GM18505 (cell line): Measurements from ENCODE around the gene KCNH2.
A peak's percentile ranks its signal among the peaks of the same experiment; 100 is the strongest.

Source experiments
- ATAC-seq: cut with Tn5 transposase; IDR thresholded peaks from one replicate; pipeline ENCODE4 v1.9.1; 2021; ENCODE audit not compliant: unreplicated experiment
- POLR2A ChIP-seq: IDR thresholded peaks from 4 replicates; pipeline ENCODE4 v1.6.1; 2011; ENCODE audit warnings: borderline replicate concordance; ENCODE audit not compliant: insufficient read depth, insufficient read length; ENCODE audit errors: extremely low read depth

The KCNH2 gene

DNA sequence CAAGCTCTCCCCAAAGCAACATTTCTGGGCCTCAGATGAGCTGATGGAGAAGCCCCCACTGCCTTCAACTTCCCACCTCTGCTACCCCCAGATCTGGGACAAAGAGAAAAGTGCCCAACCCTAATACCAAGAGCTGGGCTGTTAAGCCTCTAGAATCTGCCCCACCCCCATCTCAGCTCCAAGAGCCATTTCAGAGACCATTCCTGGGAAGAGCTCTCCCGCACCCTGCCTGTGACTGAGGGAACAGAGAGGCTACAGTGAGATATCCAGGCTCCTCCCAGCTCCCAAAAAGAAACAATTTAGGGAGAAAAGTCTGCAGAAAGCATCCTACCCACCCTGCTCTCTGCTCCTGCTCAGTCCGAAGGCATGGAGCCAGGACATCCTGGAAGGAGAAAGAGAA, 2.5 kb upstream of the KCNH2 start:
- no peak for ATAC-seq
- TF ChIP-seq POLR2A = no peak

GRCh38 chr7:150979713-150980390, 1.7 kb upstream of the KCNH2 start:
- no peak for TF ChIP-seq POLR2A
- ATAC-seq = no peak

DNA sequence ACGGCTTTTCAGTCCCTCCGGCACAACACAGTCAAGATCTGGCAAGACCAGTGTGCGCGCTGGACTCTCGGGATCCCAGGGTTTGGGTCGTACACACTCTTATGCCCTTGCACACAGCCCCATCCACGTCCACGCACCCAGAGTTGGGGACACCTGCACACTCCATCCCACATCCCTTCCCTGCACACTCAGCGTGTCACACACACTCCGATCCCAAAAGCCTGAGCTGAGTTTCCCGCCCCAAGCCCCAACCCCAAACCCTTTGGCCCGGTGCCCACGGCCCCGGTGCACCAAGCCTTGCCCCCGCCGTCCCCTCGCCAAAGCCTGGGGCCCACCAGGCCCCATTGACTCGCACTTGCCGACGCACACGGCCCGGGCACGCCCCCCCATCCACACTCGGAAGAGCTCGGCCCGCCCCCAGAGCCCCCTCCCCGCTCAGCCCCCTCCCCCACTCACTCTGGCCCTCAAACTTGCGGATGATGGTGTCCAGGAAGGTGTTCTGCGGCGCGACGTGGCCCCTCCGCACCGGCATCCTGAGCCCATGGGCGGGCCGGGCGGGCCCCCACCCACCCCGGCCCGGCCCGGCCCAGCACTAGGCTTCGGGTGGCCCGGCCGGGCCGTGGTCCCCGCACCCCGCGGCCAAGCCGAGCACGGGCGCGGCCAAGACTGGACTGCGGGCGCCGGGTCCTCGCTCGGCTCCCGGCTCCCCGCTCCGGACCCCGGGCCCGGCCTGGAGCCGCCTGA, 567 bp downstream of the KCNH2 start:
- ATAC-seq = no peak

GRCh38 chr7:150976529-150977381, 1.4 kb downstream of the KCNH2 start:
- no peak for TF ChIP-seq POLR2A
- no peak for ATAC-seq

More for the DNA sequence above, 567 bp downstream of the KCNH2 start:
- no peak for TF ChIP-seq POLR2A

DNA sequence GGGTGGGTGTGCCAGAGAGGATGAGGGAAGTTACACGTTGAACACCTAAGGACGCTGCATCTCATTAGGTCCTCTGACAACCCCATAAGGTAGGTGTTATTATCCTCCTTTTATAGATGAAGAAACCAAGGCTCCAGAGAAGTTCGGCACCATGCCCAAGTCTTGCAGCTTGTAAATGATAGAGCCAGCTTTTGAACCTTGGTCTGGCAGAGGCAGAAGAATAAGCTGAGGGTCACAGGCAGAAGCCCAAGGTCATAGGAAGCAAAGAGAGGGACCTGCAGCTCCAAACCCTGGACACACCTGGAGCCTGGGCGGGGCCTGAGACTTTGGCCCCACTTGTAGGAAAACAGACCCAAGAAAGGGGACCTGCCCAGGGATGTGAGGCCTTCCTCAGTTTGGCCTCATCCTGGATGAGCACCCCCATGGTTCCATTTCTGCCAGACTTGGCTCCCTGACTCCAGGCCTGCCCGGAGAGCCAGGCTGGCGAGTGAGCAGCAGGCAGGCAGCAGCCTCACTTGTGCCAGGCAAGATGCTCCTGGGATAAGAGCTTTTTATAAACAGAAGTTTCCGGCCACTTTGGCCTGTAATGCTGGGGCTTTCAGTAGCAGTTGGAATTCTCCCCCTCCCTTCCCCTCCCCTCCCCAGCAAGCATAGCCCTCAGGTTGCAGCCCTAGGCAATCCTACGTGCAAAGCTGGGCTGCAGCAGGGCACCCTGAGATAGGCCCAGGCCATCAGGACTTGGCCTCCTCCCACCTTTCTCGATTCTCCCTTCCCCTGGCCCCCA, 2.4 kb downstream of the KCNH2 start:
- no peak for TF ChIP-seq POLR2A
- ATAC-seq = no peak

DNA sequence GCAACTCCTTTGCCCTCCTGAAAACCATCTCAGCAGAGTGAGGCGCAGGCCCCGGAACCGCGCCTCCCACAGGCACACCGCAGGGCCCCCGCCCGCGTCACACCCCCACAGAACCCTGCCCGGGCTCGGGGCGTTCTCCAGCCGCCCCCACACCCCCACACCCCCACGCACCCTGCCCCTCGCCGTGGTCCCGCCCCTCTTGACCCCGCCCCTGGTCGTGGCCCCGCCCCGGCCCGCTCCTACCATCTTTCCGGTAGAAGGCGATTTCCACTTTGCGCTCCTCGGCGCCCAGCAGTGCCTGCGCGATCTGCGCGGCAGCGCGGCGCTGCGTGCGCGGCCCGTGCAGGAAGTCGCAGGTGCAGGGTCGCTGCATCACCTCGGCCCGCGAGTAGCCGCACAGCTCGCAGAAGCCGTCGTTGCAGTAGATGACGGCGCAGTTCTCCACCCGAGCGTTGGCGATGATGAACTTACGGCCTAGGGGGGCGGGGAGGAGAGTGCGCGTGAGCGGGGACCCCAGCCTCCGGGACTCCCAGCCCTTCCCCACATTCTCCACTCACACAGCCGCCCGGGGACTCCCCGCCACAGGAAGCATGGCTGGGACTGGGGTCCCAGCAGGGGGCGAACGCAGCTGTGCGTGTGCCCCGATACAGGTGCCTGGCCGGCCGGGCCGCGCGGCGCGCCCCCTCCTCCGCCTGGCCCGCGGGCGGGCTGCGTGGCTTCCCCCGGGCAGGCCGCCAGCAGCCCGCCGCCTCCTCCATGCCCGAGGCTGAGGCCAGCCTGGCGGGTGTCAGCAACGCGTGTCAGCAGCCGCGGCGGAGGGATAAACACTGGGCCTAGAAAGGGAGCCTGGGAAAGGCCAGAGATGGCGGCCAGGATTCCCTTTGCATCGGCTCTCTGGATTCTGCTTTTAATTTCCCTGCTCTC, 3.4 kb downstream of the KCNH2 start:
- TF ChIP-seq POLR2A = peak; percentile 58
- peak; percentile 57 for ATAC-seq

DNA sequence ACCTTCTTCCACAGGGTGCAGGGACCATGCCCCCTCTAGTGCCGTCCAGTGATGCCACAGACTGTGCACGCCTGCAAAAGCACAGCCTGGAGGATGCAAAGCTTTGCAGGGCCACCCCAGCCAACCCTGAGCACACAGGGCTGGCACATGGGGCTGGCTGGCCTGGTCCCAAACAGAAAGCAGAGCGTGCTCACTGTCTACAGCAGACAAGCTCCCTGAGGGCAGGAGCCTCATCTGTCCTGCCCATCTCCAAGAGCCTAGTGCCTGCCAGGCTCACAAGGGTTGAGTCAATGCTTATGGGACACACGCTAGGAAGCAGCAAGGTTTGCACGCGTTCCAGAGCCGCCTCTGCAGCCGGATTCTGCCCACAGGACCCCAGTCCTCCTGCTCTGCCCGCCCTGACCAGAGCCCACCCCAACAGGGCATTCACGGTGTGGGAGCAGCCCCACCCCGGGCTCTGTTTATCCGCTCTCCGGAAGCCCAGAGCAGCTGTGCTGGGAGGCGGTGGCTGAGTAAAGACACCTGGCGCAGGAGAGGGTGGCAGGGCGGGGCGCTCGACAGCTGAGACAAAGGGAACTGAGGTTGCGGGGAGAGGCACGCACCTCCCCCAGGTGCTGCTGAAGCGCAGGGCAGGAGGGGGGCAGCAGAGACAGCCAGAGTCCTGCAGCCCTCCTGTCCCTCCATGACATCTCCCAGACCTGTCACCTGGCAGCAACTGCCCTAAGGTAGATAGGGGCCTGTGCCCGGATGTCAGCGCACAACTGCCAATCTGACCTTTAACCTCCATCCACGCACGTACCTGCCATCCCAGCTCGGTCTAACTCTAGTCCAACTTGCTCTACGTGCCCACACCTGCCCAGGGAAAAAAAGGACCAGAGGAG, 4.3 kb downstream of the KCNH2 start:
- ATAC-seq = no peak
- TF ChIP-seq POLR2A = no peak

- no peak for TF ChIP-seq POLR2A
- ATAC-seq = no peak
Observed at GRCh38 chr7:150972741-150973140, 5.4 kb downstream of the KCNH2 start.

DNA sequence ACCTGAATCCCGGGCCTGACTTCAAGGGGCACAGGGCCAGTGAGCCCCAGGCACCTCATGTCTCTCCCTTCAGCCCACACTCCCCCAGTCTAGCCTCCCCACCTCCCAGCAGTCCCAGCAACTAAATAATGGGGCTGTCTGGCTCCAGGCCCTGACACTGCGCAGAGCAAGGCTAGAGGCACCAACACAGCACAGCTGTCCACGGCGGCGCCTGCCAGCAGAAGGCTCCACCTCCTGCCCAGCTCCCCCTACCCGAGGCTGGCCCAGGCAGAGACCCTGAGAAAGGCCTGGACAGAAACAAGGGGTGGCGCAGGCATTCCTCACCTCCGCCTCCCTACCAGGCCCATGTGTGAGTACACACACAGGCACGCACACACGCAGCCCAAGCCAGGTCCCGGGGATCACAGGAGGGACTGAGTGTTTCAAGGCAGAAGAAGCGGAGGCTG, 6.1 kb downstream of the KCNH2 start:
- no peak for ATAC-seq
- no peak for TF ChIP-seq POLR2A

DNA sequence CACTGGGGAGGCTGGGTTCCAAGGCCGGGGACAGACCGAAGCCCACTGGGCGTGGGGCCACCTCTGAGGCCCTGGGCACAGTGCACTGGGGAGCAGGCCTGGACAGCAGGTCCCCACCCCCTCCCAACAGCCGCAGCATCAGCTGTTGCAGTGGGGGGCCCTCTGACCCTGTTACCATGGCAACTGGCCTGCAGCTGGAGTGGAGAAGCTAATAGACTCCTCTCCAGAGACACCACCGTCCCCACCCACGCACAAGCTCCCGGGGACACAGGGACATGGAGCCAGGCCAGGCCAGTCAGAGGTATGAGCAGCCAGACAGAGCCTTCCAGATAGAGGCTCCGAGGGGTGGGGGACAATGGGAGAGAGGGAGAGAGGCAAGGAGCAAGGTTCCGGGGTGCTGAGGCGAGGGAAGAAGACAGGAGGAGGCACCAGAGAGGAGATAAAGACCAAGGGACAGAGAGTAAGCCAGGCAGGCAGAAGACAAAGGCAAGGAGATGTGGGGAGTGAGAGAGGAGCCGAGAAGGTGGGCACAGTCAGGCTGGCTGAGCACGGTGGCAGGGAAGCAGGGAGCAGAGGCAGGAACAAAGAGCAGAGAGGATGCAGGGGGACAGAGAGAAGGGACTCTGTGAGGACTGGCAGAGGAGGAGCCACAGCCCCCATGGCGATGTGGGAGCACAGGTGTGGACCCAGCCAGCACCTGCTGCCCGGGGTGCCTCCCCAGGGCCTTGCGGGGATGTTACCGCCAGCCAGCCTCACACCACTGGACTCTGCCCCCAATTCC, 6.7 kb downstream of the KCNH2 start:
- no peak for TF ChIP-seq POLR2A
- ATAC-seq = no peak

DNA sequence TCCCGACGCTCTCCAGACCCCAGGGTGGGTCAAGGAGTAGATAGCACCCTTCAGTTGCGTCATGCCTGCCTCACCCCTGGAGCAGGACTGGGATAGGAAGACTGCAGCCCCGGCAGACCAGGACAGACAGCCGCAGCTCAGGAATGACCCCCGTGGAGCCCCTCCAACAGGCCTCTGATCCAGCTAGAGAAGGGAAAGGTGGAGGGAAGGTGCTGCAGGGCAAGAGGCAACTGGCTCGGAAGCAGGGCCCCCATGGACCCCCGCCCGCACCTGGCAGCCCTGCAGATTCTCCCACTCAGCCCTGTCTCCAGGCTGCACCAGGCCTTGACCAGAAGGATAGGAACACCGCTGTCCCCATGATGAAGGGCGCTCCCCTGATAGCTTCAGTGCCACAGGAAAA, 7.7 kb downstream of the KCNH2 start:
- TF ChIP-seq POLR2A = no peak
- no peak for ATAC-seq

DNA sequence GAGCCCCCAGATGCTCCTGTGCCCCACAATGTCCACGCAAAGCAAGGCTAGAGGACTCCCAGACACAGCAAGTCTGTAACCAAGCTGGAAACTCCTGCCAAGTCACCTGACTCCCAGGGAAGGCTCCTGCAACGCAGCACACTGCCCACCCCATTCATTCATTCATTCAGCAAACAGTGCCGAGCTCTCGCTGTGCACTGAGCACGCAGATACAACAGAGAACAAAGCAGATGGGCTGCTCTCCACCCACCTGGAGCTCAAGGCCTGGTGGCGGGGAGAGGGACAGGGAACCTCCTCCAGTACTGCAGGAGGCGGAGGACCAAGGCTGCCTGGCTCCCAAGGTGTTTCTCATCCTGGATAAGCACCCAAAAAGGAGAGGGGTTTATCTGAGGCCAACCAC, 8.6 kb downstream of the KCNH2 start:
- no peak for TF ChIP-seq POLR2A
- no peak for ATAC-seq
